T-helper 1 cell treated with Interleukin-12 subunit alpha and Interleukin-12 subunit beta and Interleukin-4 antibody, amounts not matched to agents 30 ng/mL and 1 ng/mL, for 36 hours (primary cell): ENCODE measurements around the gene STK32A. TPM values are rescaled to one million over a fixed set of nuclear protein-coding genes. Genes with fewer than 3 reads are reported as not detected.

ENCODE experiments used
- intact Hi-C: fragments of 100-400 bp; cut with micrococcal nuclease; formaldehyde crosslinking; loops from one replicate; pipeline ENCODE4 v1.15.1; 2024
- total RNA-seq: library from RNA; stranded (reverse); gene quantifications from 2 replicates; pipeline ENCODE4 v1.2.3, GENCODE V29; 2022

The STK32A gene
- total RNA-seq, 1 donor from 2014 or later = not detected

- intact Hi-C loops = no loop called here
Observed at GRCh38 chr5:147248561-147248960, 13.7 kb downstream of the STK32A start.

- intact Hi-C loops = no loop called here
Observed at GRCh38 chr5:147259837-147260236, 25.0 kb downstream of the STK32A start.

- intact Hi-C loops = no loop called here
Observed at GRCh38 chr5:147267082-147267832, 32.4 kb downstream of the STK32A start.

GRCh38 chr5:147276497-147276896 is 41.7 kb downstream of the STK32A start:
- intact Hi-C loops = no loop called here

- intact Hi-C loops = no loop called here
Observed at GRCh38 chr5:147286296-147286695, 51.5 kb downstream of the STK32A start.

- intact Hi-C loops = no loop called here
Observed at GRCh38 chr5:147287110-147287509, 52.3 kb downstream of the STK32A start.

- intact Hi-C loops = no loop called here
Observed at GRCh38 chr5:147290261-147290660, 55.4 kb downstream of the STK32A start.

- intact Hi-C loops = no loop called here
Observed at GRCh38 chr5:147303251-147303650, 68.4 kb downstream of the STK32A start.

GRCh38 chr5:147303976-147304375 is 69.2 kb downstream of the STK32A start:
- intact Hi-C loops = no loop called here

- intact Hi-C loops = no loop called here
Observed at GRCh38 chr5:147305147-147305546, 70.3 kb downstream of the STK32A start.

GRCh38 chr5:147306351-147306750 is 71.5 kb downstream of the STK32A start:
- intact Hi-C loops = no loop called here

GRCh38 chr5:147307170-147307569 is 72.3 kb downstream of the STK32A start:
- intact Hi-C loops = no loop called here

GRCh38 chr5:147309621-147310020 is 74.8 kb downstream of the STK32A start:
- intact Hi-C loops = no loop called here

GRCh38 chr5:147310059-147310704 is 75.4 kb downstream of the STK32A start:
- intact Hi-C loops = no loop called here

GRCh38 chr5:147317978-147318684 is 83.3 kb downstream of the STK32A start:
- intact Hi-C loops = no loop called here

GRCh38 chr5:147321569-147321968 is 86.7 kb downstream of the STK32A start:
- intact Hi-C loops = no loop called here

- intact Hi-C loops = no loop called here
Observed at GRCh38 chr5:147327421-147327820, 92.6 kb downstream of the STK32A start.

- intact Hi-C loops = no loop called here
Observed at GRCh38 chr5:147327905-147328304, 93.1 kb downstream of the STK32A start.

GRCh38 chr5:147332658-147333057 is 97.8 kb downstream of the STK32A start:
- intact Hi-C loops = no loop called here

- intact Hi-C loops = no loop called here
Observed at GRCh38 chr5:147336876-147337275, 102.0 kb downstream of the STK32A start.

GRCh38 chr5:147339313-147339712 is 104.5 kb downstream of the STK32A start:
- intact Hi-C loops = no loop called here

- intact Hi-C loops = no loop called here
Observed at GRCh38 chr5:147340941-147341340, 106.1 kb downstream of the STK32A start.
